HCT116 (cell line): ENCODE results near the gene LMNTD1. TPM values are rescaled to one million over a fixed set of nuclear protein-coding genes. Genes with fewer than 3 reads are reported as not detected.

Experiments used
- ATAC-seq: fragments of 200-7000 bp; cut with Tn5 transposase; 2 replicates; pipeline ENCODE4 v1.9.1; 2020; ENCODE audit warnings: mild to moderate bottlenecking, moderate library complexity
- BruUV-seq: library from RNA; stranded (reverse); fragments of 400-500 nt; replicated peaks from 2 replicates; lab custom pipeline; 2021; lab: Mats Ljungman, UMichigan
- CTCF ChIA-PET: fragments of 300-600 bp; sonication (Branson Sonifier 250); formaldehyde crosslinking; loops from one replicate; lab custom pipeline; 2021; ENCODE audit warnings: antibody characterized with exemption; lab: Charles Lee
- POLR2A ChIA-PET: fragments of 300-600, 350-600 bp; sonication (Branson Sonifier 250); formaldehyde crosslinking; loops from one replicate; lab custom pipeline; 2021; ENCODE audit warnings: antibody characterized with exemption; lab: Charles Lee
- RAD21 ChIA-PET, 2 experiments: fragments of 300-600 bp; sonication (Branson Sonifier 250); formaldehyde crosslinking; loops; one replicate each; lab custom pipeline; 2023; ENCODE audit warnings: low total read pairs in 2 of 2; ENCODE audit not compliant: uncharacterized antibody in 2 of 2, unreplicated experiment in 2 of 2, low non-redundant PET in 1 of 2; lab: Charles Lee
- DNase-seq: peaks from one replicate; pipeline ENCODE4 v3.0.0-alpha.2; 2010; ENCODE audit warnings: low read depth, low spot score
- H2AFZ ChIP-seq: fragments of 200-600 bp; shearing (Covaris generic), sonication (generic); 2 replicates; pipeline ENCODE4 v1.6.1; 2017; ENCODE audit warnings: low read depth, mixed run types, mixed read lengths, antibody characterized with exemption, low read length; ENCODE audit not compliant: poor library complexity, severe bottlenecking
- H3K27ac ChIP-seq: 2 replicates; pipeline ENCODE4 v1.5.1; 2012; ENCODE audit warnings: low read depth, low read length
- H3K27me3 ChIP-seq: fragments of 200-600 bp; sonication (generic); 2 replicates; pipeline ENCODE4 v1.6.1; 2016; ENCODE audit warnings: mixed run types, low read length, mixed read lengths; ENCODE audit not compliant: insufficient read depth
- H3K36me3 ChIP-seq, 2 experiments: fragments of 200-500 bp in 1 of 2; fragments of 200-600 bp in 1 of 2; sonication (Bioruptor generic) in 1 of 2; sonication (generic) in 1 of 2; 2 replicates each; pipeline versions ENCODE4 v1.5.1 to v1.6.1; 2014 to 2016; ENCODE audit warnings: low read length in 2 of 2, inconsistent platforms in 1 of 2, mixed read lengths in 1 of 2, mixed run types in 1 of 2; ENCODE audit not compliant: insufficient read depth in 2 of 2, control insufficient read depth in 1 of 2
- H3K4me1 ChIP-seq, 2 experiments: fragments of 200-600 bp in 1 of 2; sonication (generic) in 1 of 2; 2 replicates each; pipeline versions ENCODE4 v1.5.1 to v1.6.1; 2012 to 2017; ENCODE audit warnings: low read length in 2 of 2, inconsistent platforms in 1 of 2, mild to moderate bottlenecking in 1 of 2, mixed read lengths in 1 of 2, mixed run types in 1 of 2, moderate library complexity in 1 of 2; ENCODE audit not compliant: insufficient read depth in 2 of 2, control insufficient read depth in 1 of 2
- H3K4me2 ChIP-seq: fragments of 200-600 bp; sonication (generic); 2 replicates; pipeline ENCODE4 v1.6.1; 2017; ENCODE audit warnings: mixed run types, low read length, mixed read lengths
- H3K4me3 ChIP-seq, 2 experiments: fragments of 200-600 bp in 1 of 2; sonication (generic) in 1 of 2; replicated peaks in 1 of 2; 2 replicates each; pipeline ENCODE4 v1.5.1; 2011 to 2016; ENCODE audit warnings: low read length in 2 of 2, control low read depth in 1 of 2, low read depth in 1 of 2, mild to moderate bottlenecking in 1 of 2, mixed read lengths in 1 of 2, mixed run types in 1 of 2
- H3K79me2 ChIP-seq: fragments of 200-600 bp; sonication (generic); 2 replicates; pipeline ENCODE4 v1.6.1; 2017; ENCODE audit warnings: mild to moderate bottlenecking, mixed run types, low read length, moderate library complexity, mixed read lengths; ENCODE audit not compliant: insufficient read depth
- H3K9ac ChIP-seq: fragments of 200-600 bp; sonication (generic); 2 replicates; pipeline ENCODE4 v1.6.1; 2016; ENCODE audit warnings: low read length, mixed read lengths
- H3K9me2 ChIP-seq: fragments of 200-600 bp; sonication (generic), shearing (Covaris generic); 2 replicates; pipeline ENCODE4 v1.6.1; 2017; ENCODE audit warnings: mixed run types, mild to moderate bottlenecking, moderate library complexity; ENCODE audit not compliant: insufficient read depth
- H3K9me3 ChIP-seq, 2 experiments: fragments of 200-500 bp in 1 of 2; fragments of 200-600 bp in 1 of 2; sonication (Bioruptor generic) in 1 of 2; sonication (generic) in 1 of 2; 2 replicates each; pipeline ENCODE4 v1.6.1; 2014 to 2017; ENCODE audit warnings: low read length in 2 of 2, mixed read lengths in 2 of 2, inconsistent platforms in 1 of 2, low read depth in 1 of 2, mild to moderate bottlenecking in 1 of 2, mixed run types in 1 of 2, moderate library complexity in 1 of 2; ENCODE audit not compliant: control insufficient read depth in 1 of 2, insufficient read depth in 1 of 2
- H4K20me1 ChIP-seq: fragments of 200-600 bp; sonication (generic), shearing (Covaris generic); 2 replicates; pipeline ENCODE4 v1.6.1; 2017; ENCODE audit warnings: mixed run types, mild to moderate bottlenecking, moderate library complexity; ENCODE audit not compliant: insufficient read depth
- EGR1 ChIP-seq: IDR thresholded peaks from 2 replicates; pipeline ENCODE4 v1.6.1; 2012; ENCODE audit warnings: low read depth
- RAD21 ChIP-seq: IDR thresholded peaks from 2 replicates; pipeline ENCODE4 v1.6.1; 2012; ENCODE audit warnings: low read depth, mild to moderate bottlenecking
- SP1 ChIP-seq: IDR thresholded peaks from 2 replicates; pipeline ENCODE4 v1.6.1; 2012; ENCODE audit warnings: low read depth
- intact Hi-C: fragments of 100-400 bp; cut with micrococcal nuclease; formaldehyde crosslinking; loops from 2 replicates; pipeline ENCODE4 v1.10.0; 2022
- total RNA-seq: library from RNA; stranded (reverse); gene quantifications from one replicate; pipeline ENCODE4 v1.2.1, GENCODE V29; 2021; ENCODE audit not compliant: unreplicated experiment
- TF ChIP-seq, protein P1 (sequence below), 3 experiments: fragments of 200-600 bp in 1 of 3; sonication (generic) in 1 of 3; IDR thresholded peaks in 2 of 3; conservative IDR thresholded peaks in 1 of 3; 2 replicates each; pipeline ENCODE4 v1.5.1; 2012 to 2017; ENCODE audit warnings: low read depth in 2 of 3, low read length in 2 of 3, antibody characterized with exemption in 1 of 3, borderline replicate concordance in 1 of 3, control low read depth in 1 of 3, mild to moderate bottlenecking in 1 of 3, mixed read lengths in 1 of 3, mixed run types in 1 of 3, moderate library complexity in 1 of 3; ENCODE audit not compliant: insufficient read depth in 1 of 3

Gene LMNTD1
- total RNA-seq, 1 experiment from 2014 or later = not detected

GRCh38 chr12:25592725-25593495 is 39.8 kb upstream of the LMNTD1 start (continued):
- no peak for TF ChIP-seq RAD21

DNA sequence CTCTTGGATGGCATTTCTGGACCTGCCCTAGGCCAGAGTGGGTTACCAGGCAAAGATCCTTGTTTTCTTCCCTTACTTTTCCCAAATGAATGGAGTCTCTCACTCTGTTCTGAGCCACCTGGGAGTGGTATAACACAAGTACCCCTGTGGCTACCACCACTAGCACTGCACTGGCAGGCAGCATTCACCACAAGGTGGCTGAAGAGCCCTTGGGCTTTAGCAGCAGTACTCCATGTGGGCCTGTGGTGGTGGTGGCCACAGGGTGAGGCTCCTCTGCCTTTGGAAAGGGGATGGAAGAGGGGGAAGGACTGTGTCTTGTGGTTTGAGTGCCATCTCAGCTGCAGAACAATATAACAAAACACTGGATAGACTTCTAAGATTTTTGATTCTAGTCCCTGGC is 38.1 kb upstream of the LMNTD1 start:
- intact Hi-C loops = no loop called here
- peak; percentile 82 for ATAC-seq
- BruUV-seq = no TSS peak
- no peak for DNase-seq
- H3K36me3 ChIP-seq = no peaks in the 10 kb centered on the region
- TF ChIP-seq SP1 = no peak
- TF ChIP-seq, protein P1, sequence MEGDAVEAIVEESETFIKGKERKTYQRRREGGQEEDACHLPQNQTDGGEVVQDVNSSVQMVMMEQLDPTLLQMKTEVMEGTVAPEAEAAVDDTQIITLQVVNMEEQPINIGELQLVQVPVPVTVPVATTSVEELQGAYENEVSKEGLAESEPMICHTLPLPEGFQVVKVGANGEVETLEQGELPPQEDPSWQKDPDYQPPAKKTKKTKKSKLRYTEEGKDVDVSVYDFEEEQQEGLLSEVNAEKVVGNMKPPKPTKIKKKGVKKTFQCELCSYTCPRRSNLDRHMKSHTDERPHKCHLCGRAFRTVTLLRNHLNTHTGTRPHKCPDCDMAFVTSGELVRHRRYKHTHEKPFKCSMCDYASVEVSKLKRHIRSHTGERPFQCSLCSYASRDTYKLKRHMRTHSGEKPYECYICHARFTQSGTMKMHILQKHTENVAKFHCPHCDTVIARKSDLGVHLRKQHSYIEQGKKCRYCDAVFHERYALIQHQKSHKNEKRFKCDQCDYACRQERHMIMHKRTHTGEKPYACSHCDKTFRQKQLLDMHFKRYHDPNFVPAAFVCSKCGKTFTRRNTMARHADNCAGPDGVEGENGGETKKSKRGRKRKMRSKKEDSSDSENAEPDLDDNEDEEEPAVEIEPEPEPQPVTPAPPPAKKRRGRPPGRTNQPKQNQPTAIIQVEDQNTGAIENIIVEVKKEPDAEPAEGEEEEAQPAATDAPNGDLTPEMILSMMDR (IDR thresholded peaks at IDR 0.05 in 2 of 3, conservative IDR thresholded peaks at IDR 0.05 in 1 of 3; ENCODE audit: borderline replicate concordance in 1 of 3, insufficient read depth in 1 of 3, low read depth in 2 of 3, low read length in 2 of 3) = peak; percentile 32 to 36 (median 33); a peak in 5 of 6 replicates
- peak; percentile 53 for TF ChIP-seq RAD21
- no peak for TF ChIP-seq EGR1
- H3K9ac ChIP-seq = no peak overlapping the region
- no peaks in the 10 kb centered on the region for H3K9me2 ChIP-seq
- H3K27ac ChIP-seq = no peak overlapping the region
- CTCF ChIA-PET = interaction anchor here (0.8 kb wide), 1 partner anchor 737 kb away, joined by 3 read pairs; no protein-coding TSS in a partner anchor
- H3K4me3 ChIP-seq = no peak overlapping the region
- no peaks in the 10 kb centered on the region for H3K4me1 ChIP-seq
- H3K27me3 ChIP-seq = no peaks in the 10 kb centered on the region
- H3K4me2 ChIP-seq = no peak overlapping the region
- RAD21 ChIA-PET = no interaction called here
- no peak overlapping the region for H2AFZ ChIP-seq
- no peaks in the 10 kb centered on the region for H4K20me1 ChIP-seq
- no peaks in the 10 kb centered on the region for H3K9me3 ChIP-seq
- POLR2A ChIA-PET = no interaction called here
- H3K79me2 ChIP-seq = no peaks in the 10 kb centered on the region
